HCT116 (cell line): Measurements from ENCODE around the gene SPRED1. TPM values are rescaled to one million over a fixed set of nuclear protein-coding genes. Genes with fewer than 3 reads are reported as not detected.

Experiments used
- ATAC-seq: fragments of 200-7000 bp; cut with Tn5 transposase; 2 replicates; pipeline ENCODE4 v1.9.1; 2020; ENCODE audit warnings: mild to moderate bottlenecking, moderate library complexity
- BruUV-seq: library from RNA; stranded (reverse); fragments of 400-500 nt; replicated peaks from 2 replicates; lab custom pipeline; 2021; lab: Mats Ljungman, UMichigan
- CTCF ChIA-PET: fragments of 300-600 bp; sonication (Branson Sonifier 250); formaldehyde crosslinking; loops from one replicate; lab custom pipeline; 2021; ENCODE audit warnings: antibody characterized with exemption; lab: Charles Lee
- POLR2A ChIA-PET: fragments of 300-600, 350-600 bp; sonication (Branson Sonifier 250); formaldehyde crosslinking; loops from one replicate; lab custom pipeline; 2021; ENCODE audit warnings: antibody characterized with exemption; lab: Charles Lee
- RAD21 ChIA-PET, 2 experiments: fragments of 300-600 bp; sonication (Branson Sonifier 250); formaldehyde crosslinking; loops; one replicate each; lab custom pipeline; 2023; ENCODE audit warnings: low total read pairs in 2 of 2; ENCODE audit not compliant: uncharacterized antibody in 2 of 2, unreplicated experiment in 2 of 2, low non-redundant PET in 1 of 2; lab: Charles Lee
- DNase-seq: peaks from one replicate; pipeline ENCODE4 v3.0.0-alpha.2; 2010; ENCODE audit warnings: low read depth, low spot score
- H2AFZ ChIP-seq: fragments of 200-600 bp; shearing (Covaris generic), sonication (generic); 2 replicates; pipeline ENCODE4 v1.6.1; 2017; ENCODE audit warnings: low read depth, mixed run types, mixed read lengths, antibody characterized with exemption, low read length; ENCODE audit not compliant: poor library complexity, severe bottlenecking
- H3K27ac ChIP-seq: 2 replicates; pipeline ENCODE4 v1.5.1; 2012; ENCODE audit warnings: low read depth, low read length
- H3K27me3 ChIP-seq: fragments of 200-600 bp; sonication (generic); 2 replicates; pipeline ENCODE4 v1.6.1; 2016; ENCODE audit warnings: mixed run types, low read length, mixed read lengths; ENCODE audit not compliant: insufficient read depth
- H3K36me3 ChIP-seq, 2 experiments: fragments of 200-500 bp in 1 of 2; fragments of 200-600 bp in 1 of 2; sonication (Bioruptor generic) in 1 of 2; sonication (generic) in 1 of 2; 2 replicates each; pipeline versions ENCODE4 v1.5.1 to v1.6.1; 2014 to 2016; ENCODE audit warnings: low read length in 2 of 2, inconsistent platforms in 1 of 2, mixed read lengths in 1 of 2, mixed run types in 1 of 2; ENCODE audit not compliant: insufficient read depth in 2 of 2, control insufficient read depth in 1 of 2
- H3K4me1 ChIP-seq, 2 experiments: fragments of 200-600 bp in 1 of 2; sonication (generic) in 1 of 2; 2 replicates each; pipeline versions ENCODE4 v1.5.1 to v1.6.1; 2012 to 2017; ENCODE audit warnings: low read length in 2 of 2, inconsistent platforms in 1 of 2, mild to moderate bottlenecking in 1 of 2, mixed read lengths in 1 of 2, mixed run types in 1 of 2, moderate library complexity in 1 of 2; ENCODE audit not compliant: insufficient read depth in 2 of 2, control insufficient read depth in 1 of 2
- H3K4me2 ChIP-seq: fragments of 200-600 bp; sonication (generic); 2 replicates; pipeline ENCODE4 v1.6.1; 2017; ENCODE audit warnings: mixed run types, low read length, mixed read lengths
- H3K4me3 ChIP-seq, 2 experiments: fragments of 200-600 bp in 1 of 2; sonication (generic) in 1 of 2; replicated peaks in 1 of 2; 2 replicates each; pipeline ENCODE4 v1.5.1; 2011 to 2016; ENCODE audit warnings: low read length in 2 of 2, control low read depth in 1 of 2, low read depth in 1 of 2, mild to moderate bottlenecking in 1 of 2, mixed read lengths in 1 of 2, mixed run types in 1 of 2
- H3K79me2 ChIP-seq: fragments of 200-600 bp; sonication (generic); 2 replicates; pipeline ENCODE4 v1.6.1; 2017; ENCODE audit warnings: mild to moderate bottlenecking, mixed run types, low read length, moderate library complexity, mixed read lengths; ENCODE audit not compliant: insufficient read depth
- H3K9ac ChIP-seq: fragments of 200-600 bp; sonication (generic); 2 replicates; pipeline ENCODE4 v1.6.1; 2016; ENCODE audit warnings: low read length, mixed read lengths
- H3K9me2 ChIP-seq: fragments of 200-600 bp; sonication (generic), shearing (Covaris generic); 2 replicates; pipeline ENCODE4 v1.6.1; 2017; ENCODE audit warnings: mixed run types, mild to moderate bottlenecking, moderate library complexity; ENCODE audit not compliant: insufficient read depth
- H3K9me3 ChIP-seq, 2 experiments: fragments of 200-500 bp in 1 of 2; fragments of 200-600 bp in 1 of 2; sonication (Bioruptor generic) in 1 of 2; sonication (generic) in 1 of 2; 2 replicates each; pipeline ENCODE4 v1.6.1; 2014 to 2017; ENCODE audit warnings: low read length in 2 of 2, mixed read lengths in 2 of 2, inconsistent platforms in 1 of 2, low read depth in 1 of 2, mild to moderate bottlenecking in 1 of 2, mixed run types in 1 of 2, moderate library complexity in 1 of 2; ENCODE audit not compliant: control insufficient read depth in 1 of 2, insufficient read depth in 1 of 2
- H4K20me1 ChIP-seq: fragments of 200-600 bp; sonication (generic), shearing (Covaris generic); 2 replicates; pipeline ENCODE4 v1.6.1; 2017; ENCODE audit warnings: mixed run types, mild to moderate bottlenecking, moderate library complexity; ENCODE audit not compliant: insufficient read depth
- ATF3 ChIP-seq: IDR thresholded peaks from 2 replicates; pipeline ENCODE4 v1.6.1; 2012
- CBX3 ChIP-seq: IDR thresholded peaks from 2 replicates; pipeline ENCODE4 v1.6.1; 2012; ENCODE audit warnings: low read depth
- CEBPB ChIP-seq: IDR thresholded peaks from 2 replicates; pipeline ENCODE4 v1.6.1; 2012; ENCODE audit warnings: low read depth
- EGR1 ChIP-seq: IDR thresholded peaks from 2 replicates; pipeline ENCODE4 v1.6.1; 2012; ENCODE audit warnings: low read depth
- ELF1 ChIP-seq: IDR thresholded peaks from 2 replicates; pipeline ENCODE4 v1.6.1; 2012; ENCODE audit warnings: low read depth, borderline replicate concordance
- EZH2 ChIP-seq: fragments of 200-600 bp; sonication (generic); IDR thresholded peaks from 2 replicates; pipeline ENCODE4 v1.6.1; 2017; ENCODE audit warnings: antibody characterized with exemption, mixed run types
- EZH2phosphoT487 ChIP-seq: fragments of 200-600 bp; IDR thresholded peaks from 2 replicates; pipeline ENCODE4 v1.6.1; 2018; ENCODE audit warnings: antibody characterized with exemption, borderline replicate concordance
- FOSL1 ChIP-seq: IDR thresholded peaks from 2 replicates; pipeline ENCODE4 v1.6.1; 2012; ENCODE audit warnings: low read depth
- JUND ChIP-seq: IDR thresholded peaks from 2 replicates; pipeline ENCODE4 v1.6.1; 2012
- MAX ChIP-seq: IDR thresholded peaks from 2 replicates; pipeline ENCODE4 v1.6.1; 2012
- POLR2A ChIP-seq: IDR thresholded peaks from 2 replicates; pipeline ENCODE4 v1.7.0; 2011; ENCODE audit warnings: borderline replicate concordance; ENCODE audit not compliant: insufficient read depth, insufficient read length; ENCODE audit errors: extremely low read depth
- POLR2AphosphoS5 ChIP-seq: IDR thresholded peaks from 2 replicates; pipeline ENCODE4 v1.6.1; 2011; ENCODE audit warnings: mild to moderate bottlenecking, low read depth, low read length, moderate library complexity
- RAD21 ChIP-seq: IDR thresholded peaks from 2 replicates; pipeline ENCODE4 v1.6.1; 2012; ENCODE audit warnings: low read depth, mild to moderate bottlenecking
- REST ChIP-seq: IDR thresholded peaks from 2 replicates; pipeline ENCODE4 v1.6.1; 2012; ENCODE audit warnings: low read depth
- SIN3A ChIP-seq: IDR thresholded peaks from 2 replicates; pipeline ENCODE4 v1.6.1; 2012; ENCODE audit warnings: low read depth
- SRF ChIP-seq: IDR thresholded peaks from 2 replicates; pipeline ENCODE4 v1.6.1; 2012; ENCODE audit warnings: low read depth
- TCF7L2 ChIP-seq: IDR thresholded peaks from 2 replicates; pipeline ENCODE4 v1.7.0; 2011; ENCODE audit warnings: borderline replicate concordance, inconsistent platforms; ENCODE audit not compliant: insufficient read depth, insufficient read length; ENCODE audit errors: extremely low read depth
- YY1 ChIP-seq: IDR thresholded peaks from 2 replicates; pipeline ENCODE4 v1.6.1; 2011; ENCODE audit warnings: low read length, low read depth, moderate library complexity, mild to moderate bottlenecking; ENCODE audit not compliant: insufficient replicate concordance; ENCODE audit errors: extremely low read depth
- ZFX ChIP-seq: fragments of 450-650 bp; IDR thresholded peaks from 2 replicates; pipeline ENCODE4 v1.6.1; 2017
- ZNF274 ChIP-seq: fragments of 200-500 bp; sonication (Bioruptor generic); IDR thresholded peaks from 2 replicates; pipeline ENCODE4 v1.6.1; 2014; ENCODE audit warnings: mild to moderate bottlenecking, low read depth, low read length, inconsistent platforms
- intact Hi-C: fragments of 100-400 bp; cut with micrococcal nuclease; formaldehyde crosslinking; loops from 2 replicates; pipeline ENCODE4 v1.10.0; 2022
- total RNA-seq: library from RNA; stranded (reverse); gene quantifications from one replicate; pipeline ENCODE4 v1.2.1, GENCODE V29; 2021; ENCODE audit not compliant: unreplicated experiment

The SPRED1 gene
- total RNA-seq, 1 experiment from 2014 or later: 24.7 TPM

- CTCF ChIA-PET: no interaction called here
- H3K4me3 ChIP-seq: no peak overlapping the region
- no peak overlapping the region for H3K4me2 ChIP-seq
- BruUV-seq: no TSS peak
- no peaks in the 10 kb centered on the region for H3K9me3 ChIP-seq
- H3K79me2 ChIP-seq: no peaks in the 10 kb centered on the region
- DNase-seq: no peak
- no peak overlapping the region for H2AFZ ChIP-seq
- H3K36me3 ChIP-seq: no peaks in the 10 kb centered on the region
- intact Hi-C loops: no loop called here
- H3K9ac ChIP-seq: no peak overlapping the region
- TF ChIP-seq ZFX (no peak), SIN3A (no peak), POLR2A (no peak), RAD21 (no peak), CEBPB (no peak), ATF3 (no peak), TCF7L2 (no peak), POLR2AphosphoS5 (no peak), SRF (no peak), JUND (no peak), ZNF274 (no peak), YY1 (no peak), FOSL1 (no peak), MAX (no peak), EZH2phosphoT487 (no peak), EGR1 (no peak), CBX3 (no peak), EZH2 (no peak), REST (no peak), ELF1 (no peak)
- no peaks in the 10 kb centered on the region for H3K4me1 ChIP-seq
- RAD21 ChIA-PET: no interaction called here
- POLR2A ChIA-PET: no interaction called here
- H3K27me3 ChIP-seq: no peaks in the 10 kb centered on the region
- no peak overlapping the region for H3K27ac ChIP-seq
- no peaks in the 10 kb centered on the region for H3K9me2 ChIP-seq
- no peaks in the 10 kb centered on the region for H4K20me1 ChIP-seq
- ATAC-seq: no peak
These were observed 109.7 kb downstream of the SPRED1 start for GRCh38 chr15:38362355-38362754.
